GM21825 (cell line): ENCODE data around the gene NKAIN4.

ENCODE experiments used
- ATAC-seq: cut with Tn5 transposase; IDR thresholded peaks from one replicate; pipeline ENCODE4 v1.9.1; 2021; ENCODE audit warnings: mild to moderate bottlenecking, moderate library complexity; ENCODE audit not compliant: unreplicated experiment

NKAIN4 gene

DNA sequence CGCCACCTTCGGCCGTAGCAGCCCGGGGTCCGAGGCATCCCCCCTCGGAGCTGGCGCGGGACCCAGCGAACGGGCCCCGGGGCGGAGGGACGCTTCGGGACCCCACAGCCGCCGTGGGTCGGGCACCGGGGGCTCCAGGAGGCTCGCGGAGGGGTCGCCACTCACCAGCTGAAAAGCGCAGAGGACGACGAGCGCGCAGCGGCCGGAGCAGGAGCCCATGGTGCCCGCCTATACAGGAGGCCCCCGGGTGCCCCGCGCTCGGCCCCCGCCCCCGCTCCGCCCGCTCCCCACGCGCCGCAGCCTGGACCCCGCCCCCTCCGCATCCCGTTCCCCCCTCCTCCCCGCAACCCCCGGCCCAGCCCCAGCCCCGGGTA lies at the start of gene NKAIN4:
NKAIN4 (minus strand) TSS at position 232 of the 374 bp plus-strand sequence; CDS start at position 219, 13 bp downstream.
- ATAC-seq = no peak

DNA sequence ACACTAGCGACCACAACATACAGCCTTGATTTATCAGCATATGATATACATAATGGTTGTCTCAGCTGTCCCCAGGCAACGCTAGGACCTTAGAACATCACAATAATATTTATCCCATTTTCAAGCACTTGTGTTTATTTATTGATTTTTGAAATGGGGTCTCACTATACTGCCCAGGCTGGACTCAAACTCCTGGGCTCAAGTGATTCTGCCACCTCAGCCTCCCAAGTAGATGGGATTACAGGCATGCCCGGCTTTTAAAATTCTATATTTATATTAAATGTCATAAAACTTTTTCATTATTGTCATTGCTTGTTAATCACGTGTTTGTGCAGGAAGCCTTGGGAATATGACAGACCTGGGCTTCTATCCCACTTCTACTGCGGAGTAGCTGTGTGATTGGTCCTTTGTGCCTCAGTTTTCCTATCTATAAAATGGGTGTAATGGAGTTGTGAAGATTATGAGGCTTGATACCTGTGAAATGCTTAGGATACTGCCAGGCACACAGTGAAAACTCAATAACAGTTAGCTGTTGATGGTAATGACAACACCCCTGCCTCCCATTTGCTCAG lies 48.9 kb upstream of the NKAIN4 start:
- ATAC-seq = no peak

DNA sequence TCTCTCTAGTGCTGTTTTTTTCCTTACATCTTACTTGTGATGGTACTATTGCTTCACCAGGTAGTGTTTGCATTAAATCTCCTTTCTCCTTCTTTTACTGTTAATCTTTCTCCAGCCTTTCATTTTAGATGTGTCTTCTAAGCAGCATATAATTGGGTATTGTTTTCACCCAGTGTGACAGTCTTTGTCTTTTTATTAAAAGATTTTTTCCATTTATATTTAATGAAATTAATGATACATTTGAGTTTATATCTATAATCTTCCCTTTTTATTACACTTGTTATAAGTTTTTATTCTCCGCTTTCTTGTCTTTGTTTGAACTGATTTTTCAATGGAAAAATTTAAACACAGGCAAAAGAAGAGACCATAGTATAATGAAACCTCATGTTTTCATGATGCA lies 47.4 kb upstream of the NKAIN4 start:
- no peak for ATAC-seq

DNA sequence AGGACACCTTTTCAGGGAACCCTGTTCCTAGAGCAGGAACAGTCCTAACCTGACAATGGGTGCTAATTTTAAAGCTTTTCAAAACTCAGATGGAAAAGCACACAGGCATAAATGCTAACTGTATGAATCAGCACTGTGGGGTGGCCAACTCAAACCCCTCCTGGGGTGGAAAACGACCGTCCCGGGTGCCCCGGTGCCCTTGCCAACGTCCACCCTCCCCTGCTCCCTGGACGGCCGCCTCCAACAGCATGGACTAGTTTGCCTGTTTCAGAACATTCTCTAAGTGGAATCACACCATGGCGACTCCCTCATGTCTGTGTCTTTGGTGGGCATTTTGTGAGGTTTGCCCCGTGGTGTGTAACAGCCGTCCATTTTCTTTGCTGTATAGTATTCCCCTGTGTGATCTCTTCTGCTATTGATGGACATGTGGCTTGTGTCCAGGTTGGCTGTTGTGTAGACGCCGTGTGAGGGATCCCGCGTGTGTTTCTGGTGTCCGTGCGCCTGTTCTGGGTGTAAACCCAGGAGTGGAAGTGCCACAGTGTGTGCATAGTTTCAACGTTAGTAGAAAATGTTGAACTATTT lies 44.6 kb upstream of the NKAIN4 start:
- no peak for ATAC-seq

DNA sequence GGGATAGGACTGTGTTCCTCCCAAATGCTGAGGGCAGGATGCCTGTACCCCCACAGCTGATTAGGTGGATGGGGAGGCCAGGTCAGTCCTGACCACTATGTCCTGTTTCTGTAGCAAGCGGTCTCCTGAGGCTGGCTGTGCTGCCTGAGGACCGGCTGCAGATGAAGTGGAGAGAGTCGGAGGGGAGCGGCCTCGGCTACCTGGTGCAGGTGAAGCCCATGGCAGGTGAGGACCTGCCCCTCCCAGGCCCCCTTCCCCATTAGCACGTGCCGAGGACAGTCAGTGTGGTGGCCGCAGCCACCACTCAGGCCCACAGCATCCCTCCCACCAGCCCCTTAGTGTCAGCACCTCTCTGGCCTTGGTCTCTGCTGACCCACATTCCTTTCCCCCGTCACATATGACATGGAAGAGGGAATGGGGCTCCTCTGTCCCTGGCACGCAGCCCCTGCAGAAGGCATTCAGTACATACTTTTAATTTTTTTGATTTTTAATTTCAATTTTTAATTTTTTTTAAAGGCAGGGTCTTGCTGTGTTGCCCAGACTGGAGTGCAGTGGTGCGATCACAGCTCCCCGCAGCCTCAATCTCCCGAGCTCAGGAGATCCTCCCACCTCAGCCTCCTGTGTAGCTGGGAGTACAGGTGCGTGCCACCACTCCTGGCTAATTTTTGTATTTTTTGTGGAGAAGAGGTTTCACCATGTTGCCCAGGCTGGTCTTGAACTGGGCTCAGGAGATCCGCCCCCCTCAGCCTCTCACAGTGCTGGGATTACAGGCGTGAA lies 43.7 kb upstream of the NKAIN4 start:
- ATAC-seq = no peak

DNA sequence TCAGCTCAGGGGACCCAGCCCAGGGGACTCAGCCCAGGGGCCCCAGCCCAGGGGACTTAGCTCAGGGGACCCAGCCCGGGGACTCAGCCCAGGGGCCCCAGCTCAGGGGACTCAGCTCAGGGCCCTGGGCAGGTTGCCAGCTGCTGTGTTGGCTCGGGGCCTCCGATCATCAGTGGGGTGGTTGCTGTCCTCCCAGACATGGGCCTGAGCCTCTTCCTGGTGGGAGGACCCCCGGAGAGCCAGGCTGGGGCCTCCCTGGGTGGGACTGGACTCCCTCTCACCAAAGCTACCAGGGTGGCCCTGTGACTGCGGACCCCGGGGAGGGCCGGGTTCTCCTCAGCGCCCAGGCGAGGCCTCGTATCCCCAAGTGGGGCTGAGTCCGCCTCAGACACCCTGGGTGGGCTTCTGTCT lies 43.1 kb upstream of the NKAIN4 start:
- ATAC-seq = no peak

DNA sequence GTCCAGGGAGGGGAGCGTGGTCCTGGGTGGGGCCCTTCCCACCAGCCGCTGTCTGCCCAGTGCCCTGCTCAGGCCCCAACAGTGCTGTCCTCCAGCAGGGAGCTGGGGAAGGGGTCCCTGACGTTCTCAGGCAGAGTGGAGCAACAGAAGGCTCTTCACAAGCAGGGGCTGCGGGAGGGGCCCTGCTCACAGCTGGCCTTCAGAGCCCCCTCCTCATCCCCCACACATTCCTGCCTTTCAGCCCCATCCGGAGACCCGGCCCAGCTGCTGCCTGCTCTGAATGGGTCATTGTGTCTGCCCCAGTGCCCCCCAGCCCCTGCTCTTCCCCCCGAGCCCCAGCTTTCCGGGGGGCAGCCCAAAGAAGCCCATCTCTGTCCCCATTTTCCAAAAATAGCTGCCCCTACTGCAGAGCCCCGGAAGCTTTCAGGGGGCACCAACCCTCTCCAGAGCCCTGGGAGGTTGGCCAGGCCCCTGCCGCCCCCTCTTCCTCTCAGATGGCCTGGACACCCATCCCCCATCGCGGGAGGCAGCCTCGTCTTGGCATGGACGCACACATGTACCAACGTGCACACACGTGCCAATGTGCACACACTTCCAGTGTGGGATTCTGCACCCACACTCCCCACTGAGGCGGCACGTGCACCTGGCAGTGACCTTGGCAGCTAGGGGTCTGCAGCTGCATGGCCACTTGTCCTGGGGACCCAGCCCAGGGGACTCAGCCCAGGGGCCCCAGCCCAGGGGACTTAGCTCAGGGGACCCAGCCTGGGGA lies 42.5 kb upstream of the NKAIN4 start:
- no peak for ATAC-seq

DNA sequence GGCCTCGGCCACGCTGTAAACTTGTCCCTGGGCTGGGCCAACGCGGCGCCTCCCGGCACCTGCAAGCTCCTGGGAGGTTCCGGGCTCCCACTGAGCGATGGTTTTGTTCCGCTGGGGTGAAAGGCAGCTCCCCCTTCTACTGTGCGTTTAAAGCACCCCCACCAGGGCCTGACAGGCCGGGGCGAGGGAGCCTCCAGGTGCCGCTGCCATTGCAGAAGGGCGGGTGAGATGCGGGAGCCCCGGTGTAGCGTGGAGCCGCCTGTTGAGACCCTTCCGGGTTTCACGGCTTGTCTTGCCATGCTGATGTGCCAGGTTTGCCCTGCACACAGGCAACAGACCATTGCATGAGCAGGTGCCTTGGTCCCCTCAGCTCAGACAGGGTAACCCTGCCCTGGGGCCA lies 41.6 kb upstream of the NKAIN4 start:
- no peak for ATAC-seq

DNA sequence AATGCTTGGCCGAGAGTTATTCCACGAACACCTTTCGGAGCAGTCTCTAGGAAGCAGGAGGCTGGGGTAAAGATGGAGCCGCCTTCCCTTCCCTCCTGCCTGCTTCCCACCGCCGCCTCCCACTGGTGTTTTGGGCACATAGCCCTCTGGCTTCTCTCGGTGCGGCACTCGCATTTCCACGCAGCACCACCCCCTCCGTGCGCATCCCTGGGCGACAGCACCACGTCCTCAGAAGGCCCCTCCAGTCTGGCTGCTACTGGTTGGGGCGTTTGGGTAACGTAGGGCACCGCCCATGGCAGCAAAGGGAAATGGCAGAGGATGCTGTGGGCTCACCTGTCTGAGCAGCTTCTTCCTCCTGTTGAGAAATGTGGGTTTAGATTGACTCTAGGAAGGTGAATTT lies 41.2 kb upstream of the NKAIN4 start:
- no peak for ATAC-seq

DNA sequence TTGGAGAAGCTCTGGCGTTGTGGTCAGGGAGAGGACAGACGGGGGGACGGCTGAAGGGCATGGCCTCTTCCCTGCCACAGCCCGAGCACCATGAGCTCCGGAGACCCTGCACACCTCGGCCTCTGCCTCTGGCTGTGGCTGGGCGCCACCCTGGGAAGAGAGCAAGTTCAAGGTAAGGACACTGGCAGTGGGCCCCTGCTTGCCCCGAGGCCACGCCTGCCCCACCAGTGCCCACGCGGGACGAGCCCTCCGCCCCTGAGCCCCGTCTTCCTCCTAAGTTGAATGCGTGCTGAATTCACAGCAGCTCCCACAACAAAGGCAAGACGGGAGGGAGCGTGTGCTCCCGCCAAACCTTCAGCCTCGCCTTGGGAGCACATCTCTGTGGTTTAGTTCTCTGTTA lies 40.8 kb upstream of the NKAIN4 start:
- no peak for ATAC-seq

DNA sequence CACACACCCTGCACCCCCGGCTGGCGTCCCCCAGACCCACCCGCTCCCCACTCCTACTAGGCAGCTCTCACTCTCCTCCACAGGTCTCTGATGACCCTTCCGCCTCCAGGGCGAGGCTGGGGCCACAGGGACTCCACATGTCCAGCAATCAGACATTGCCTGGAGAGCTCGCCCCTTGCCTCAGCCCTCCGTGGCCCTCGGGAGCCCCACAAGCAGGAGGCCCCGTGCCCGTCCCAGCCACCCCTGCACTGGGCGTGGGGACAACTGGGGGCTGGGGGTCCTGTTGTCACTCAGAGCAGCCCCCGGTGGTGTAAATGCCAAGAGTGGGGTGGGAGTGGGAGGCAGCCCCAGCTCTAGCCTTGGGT lies 40.3 kb upstream of the NKAIN4 start:
- ATAC-seq = no peak

DNA sequence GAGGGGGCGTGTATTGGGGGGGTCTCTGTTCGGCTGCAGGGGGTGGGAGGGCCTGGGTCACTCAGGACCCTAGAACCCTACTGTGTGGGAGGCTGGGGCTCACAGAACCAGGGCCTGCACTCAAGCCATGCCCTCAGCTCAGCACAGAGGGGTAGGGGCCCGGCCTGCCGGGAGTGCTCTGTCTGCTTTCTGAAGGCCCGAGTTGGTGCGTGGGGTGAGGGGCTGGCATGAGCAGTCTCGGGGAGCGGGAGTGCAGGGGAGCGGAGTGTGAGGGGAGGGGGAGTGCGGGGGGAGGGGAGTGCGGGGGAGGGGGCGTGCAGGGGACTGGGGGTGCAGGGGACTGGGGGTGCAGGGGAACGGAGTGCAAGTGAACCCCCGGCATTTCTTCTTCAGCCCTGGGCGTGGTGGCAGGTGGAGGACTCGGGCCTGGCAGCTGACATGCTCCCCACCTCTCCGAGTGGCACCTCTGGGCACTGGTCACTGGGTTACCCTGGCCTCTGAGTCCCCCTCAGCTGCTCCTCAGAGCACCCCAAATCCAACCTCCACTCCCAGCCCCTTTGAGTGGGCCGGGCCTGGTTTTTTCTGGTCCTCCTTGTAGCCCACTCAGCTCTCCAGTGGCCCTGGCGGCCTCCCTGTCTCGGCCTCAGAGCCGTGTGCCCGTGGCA lies 39.7 kb upstream of the NKAIN4 start:
- no peak for ATAC-seq

DNA sequence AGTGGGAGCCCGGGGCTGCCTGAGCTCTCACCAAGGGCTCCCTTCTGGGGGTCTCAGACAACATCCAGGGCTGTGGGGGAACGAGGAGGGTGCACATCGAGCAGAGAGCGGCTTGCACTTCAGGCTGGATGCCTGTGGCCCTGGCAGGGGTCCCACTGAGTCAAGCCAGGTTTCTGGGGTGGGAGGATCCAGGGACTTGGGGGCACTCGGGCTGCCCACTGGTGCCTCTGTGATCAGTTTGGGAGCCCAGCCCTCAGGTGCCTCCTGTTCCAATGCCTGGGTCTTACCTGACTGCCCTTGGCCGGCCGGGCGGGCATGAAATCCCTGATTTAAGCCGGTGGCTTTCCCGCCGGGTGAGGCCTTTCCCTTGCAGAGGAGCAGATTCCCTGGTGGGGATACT lies 39.2 kb upstream of the NKAIN4 start:
- ATAC-seq = no peak

DNA sequence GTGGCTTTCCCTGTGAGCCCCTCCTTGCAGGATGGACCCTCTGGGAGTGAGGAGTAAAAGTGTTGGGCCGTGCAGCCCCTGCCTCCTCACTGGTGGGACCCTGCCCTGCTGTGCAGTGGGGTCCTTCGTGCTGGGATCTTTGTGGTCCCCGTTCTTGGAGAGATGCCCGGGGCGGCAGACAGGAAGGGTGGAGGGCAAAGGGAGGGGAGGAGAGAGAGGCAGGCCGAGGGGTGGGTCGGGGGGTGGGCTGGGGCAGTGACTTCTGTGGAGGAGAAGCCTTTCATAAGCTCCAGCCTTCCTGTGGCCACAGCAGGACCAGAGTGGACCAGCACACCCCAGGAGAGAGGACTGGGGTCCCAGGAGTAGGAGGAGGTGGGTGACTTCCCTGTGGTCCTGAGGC lies 38.6 kb upstream of the NKAIN4 start, which contains the start of gene COL20A1:
COL20A1 (plus strand) TSS at position 283 of the 400 bp plus-strand sequence. CDS start 1,922 bp downstream, outside the sequence.
- ATAC-seq = no peak

DNA sequence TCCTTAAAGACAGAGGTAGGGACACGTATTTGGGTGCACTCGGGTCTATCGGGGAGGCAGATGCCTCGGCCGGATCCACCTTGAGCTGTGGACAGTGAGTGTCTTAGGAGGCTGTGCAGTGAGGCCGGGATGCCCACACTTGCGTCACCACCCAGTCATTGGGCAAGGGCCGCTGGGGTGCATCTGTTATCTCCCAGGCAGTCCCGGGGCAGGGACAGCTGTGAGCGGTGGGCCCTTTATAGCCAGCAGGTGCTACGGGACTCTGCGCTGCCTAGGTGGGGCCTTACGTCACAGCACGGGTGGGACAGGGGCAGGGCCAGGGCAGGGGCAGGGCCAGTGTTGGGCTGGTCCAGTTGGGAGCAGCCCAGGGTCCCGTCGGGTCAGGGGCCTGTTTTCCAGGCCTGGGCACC lies 38.0 kb upstream of the NKAIN4 start:
- ATAC-seq = no peak

DNA sequence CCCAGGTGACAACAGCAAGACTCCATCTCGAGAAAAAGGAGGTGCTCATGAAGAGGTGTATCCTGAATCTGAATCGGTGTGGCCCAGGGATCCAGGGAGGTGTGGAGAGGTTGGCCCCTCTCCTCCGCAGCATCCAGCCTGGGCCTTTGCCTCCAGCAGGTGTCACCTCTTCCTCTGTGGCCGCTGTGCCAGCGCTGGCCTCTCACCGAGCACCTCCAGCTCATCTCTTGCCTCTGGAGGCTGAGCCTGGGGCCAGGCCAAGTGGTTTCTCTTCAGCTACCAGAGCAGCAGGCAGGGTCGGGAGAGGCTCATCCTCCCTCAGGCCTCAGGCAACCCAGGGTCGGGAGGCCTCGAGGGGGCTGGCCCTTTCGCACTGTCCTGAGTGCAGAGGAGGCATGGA lies 37.5 kb upstream of the NKAIN4 start:
- ATAC-seq = no peak

DNA sequence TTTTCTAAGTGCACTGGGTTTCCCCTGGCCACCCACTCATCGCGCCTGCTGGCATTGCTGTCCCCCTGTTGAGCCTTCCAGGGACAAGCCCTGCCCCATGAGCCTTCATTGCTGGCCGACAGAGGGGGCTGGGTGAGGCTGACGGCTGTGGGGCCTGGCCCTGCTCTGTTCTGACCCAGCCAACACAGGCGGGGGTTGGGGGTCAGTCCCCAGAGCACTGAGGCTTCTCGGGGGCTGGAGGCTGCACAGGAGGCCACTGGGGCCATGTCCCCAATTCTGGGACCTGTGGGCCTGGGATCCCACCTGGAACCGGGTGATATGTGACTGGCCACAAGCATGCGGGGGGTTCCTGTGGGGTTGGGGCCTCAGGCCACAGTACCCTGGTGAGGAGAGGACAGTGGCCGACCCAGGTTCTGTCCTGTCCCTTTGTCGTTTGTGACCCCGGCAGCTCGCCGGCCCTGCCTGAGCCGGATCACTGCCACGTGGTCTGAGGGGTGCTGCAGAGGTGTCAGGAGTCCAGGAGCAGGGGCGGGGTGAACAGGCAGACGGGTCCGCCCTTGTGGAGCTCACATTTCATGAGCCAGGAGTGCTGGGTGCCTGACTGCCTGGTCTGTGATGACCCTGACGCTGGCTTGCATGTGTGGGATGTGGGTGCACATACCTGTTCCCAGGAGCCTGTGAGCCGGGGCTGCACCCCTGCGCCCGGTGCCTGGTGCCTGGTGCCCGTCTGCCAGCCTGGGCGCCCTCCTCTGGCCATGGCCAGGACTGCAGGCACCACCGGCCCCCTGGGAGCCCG lies 36.6 kb upstream of the NKAIN4 start:
- no peak for ATAC-seq

DNA sequence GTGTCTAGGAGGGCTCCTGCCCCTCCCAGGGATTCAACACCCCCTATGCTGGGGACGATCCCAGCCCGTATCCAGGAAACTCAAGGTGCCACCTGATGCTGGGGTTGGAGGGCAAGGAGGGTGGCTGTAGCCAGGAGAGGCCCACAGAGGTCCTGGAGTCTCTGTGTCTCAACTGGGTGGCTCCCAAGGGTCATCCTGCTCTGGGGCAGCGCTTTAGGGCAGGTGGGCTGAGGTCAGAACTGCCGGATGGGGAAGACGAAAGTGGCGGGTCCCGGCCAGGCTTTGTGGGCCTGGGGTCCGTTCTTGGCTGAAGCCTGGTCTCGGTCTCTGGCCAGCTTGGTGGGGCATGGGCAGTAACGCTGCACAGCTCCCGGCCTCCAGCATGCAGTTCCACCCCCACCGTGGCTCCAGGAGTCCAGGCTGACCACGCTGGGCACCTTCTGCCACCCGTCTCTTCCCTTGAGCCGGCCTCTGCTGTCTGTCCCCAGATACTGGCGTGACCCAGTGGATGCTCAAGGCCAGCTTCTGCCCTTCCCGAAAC lies 35.9 kb upstream of the NKAIN4 start:
- no peak for ATAC-seq

DNA sequence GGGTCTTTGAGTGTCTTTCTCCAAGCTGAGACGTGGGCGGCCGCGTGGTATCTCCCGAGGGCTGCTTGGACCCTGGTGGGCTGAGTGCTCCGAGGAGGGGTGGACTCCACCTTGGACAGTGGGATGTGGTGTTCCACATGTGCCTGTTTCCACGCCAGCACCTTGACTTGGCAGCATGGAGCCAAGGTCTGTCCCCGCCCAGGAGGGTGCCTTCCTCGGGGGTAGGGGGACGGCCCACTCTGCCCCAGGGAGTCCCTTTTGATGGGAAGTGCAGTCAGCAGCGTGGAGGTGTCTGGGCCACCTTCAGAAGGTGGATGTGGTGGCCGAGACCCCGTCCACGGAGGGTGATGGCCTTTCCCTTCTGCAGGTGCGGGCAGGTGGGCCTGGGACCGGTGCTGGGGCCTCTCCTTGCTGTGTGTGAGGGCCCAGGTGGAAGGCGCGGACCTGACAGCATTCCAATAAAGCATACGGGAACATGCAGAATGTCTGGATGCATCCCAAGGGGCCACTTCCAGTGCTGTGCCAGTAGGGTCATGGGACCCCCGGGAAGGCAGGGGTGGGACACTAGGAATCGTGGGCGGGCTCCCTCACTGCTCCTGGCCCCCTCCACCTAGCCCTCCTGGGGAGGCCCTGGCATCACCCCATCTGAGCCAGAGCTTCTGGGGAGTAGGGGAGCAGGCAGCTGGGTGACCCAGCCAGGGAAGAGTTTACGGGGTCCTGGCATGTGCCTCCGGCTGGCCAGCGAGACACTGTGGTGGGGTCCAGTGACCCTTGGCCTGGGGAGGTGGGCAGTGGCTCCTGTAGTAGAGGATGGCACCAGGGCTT lies 35.3 kb upstream of the NKAIN4 start:
- no peak for ATAC-seq
